ENCODE measurements around the gene MX2.

- TF ChIP-seq CTCF (conservative IDR thresholded peaks at IDR 0.05 in 1 of 2, IDR thresholded peaks at IDR 0.05 in 1 of 2; ENCODE audit: extremely low read depth in 1 of 2, insufficient read depth in 1 of 2, low read depth in 1 of 2, low read length in 2 of 2) (no peak), EZH2 (IDR thresholded peaks at IDR 0.05; ENCODE audit: borderline replicate concordance, low read length) (no peak)
Observed at GRCh38 chr21:41431788-41432548, 70.1 kb downstream of the MX2 start.
